BJ (cell line): ENCODE measurements around the gene MSH5. TPM values are rescaled to one million over a fixed set of nuclear protein-coding genes. Genes with fewer than 3 reads are reported as not detected.
"Not testable (repeated sequence)": the region's sequence is repeated elsewhere in the genome, so short reads cannot be mapped to it uniquely, and the experiment has no call there.

Source experiments
- CTCF ChIA-PET: fragments of 350-600 bp; formaldehyde crosslinking; extraction: SDS; loops from one replicate; lab custom pipeline; 2021; ENCODE audit warnings: antibody characterized with exemption, inconsistent platforms; lab: Yijun Ruan, JAX
- POLR2A ChIA-PET: fragments of 300-600 bp; sonication (Branson Sonifier 250); formaldehyde crosslinking; extraction: SDS; loops from one replicate; lab custom pipeline; 2021; ENCODE audit warnings: antibody characterized with exemption; lab: Charles Lee
- DNase-seq: peaks from one replicate; pipeline ENCODE4 v3.0.0-alpha.2; 2011; ENCODE audit warnings: low read depth
- H3K27me3 ChIP-seq: 2 replicates; pipeline ENCODE4 v1.6.0; 2011; ENCODE audit warnings: low read length; ENCODE audit not compliant: control insufficient read depth, insufficient read depth
- H3K36me3 ChIP-seq: 2 replicates; pipeline ENCODE4 v1.5.1; 2011; ENCODE audit warnings: low read length; ENCODE audit not compliant: control insufficient read depth, insufficient read depth
- H3K4me3 ChIP-seq: 2 replicates; pipeline ENCODE4 v1.5.1; 2011; ENCODE audit warnings: low read depth, mild to moderate bottlenecking, control low read depth, low read length
- CTCF ChIP-seq: IDR thresholded peaks from 2 replicates; pipeline ENCODE4 v1.5.1; 2011; ENCODE audit warnings: low read depth, mild to moderate bottlenecking, control low read depth, inconsistent platforms, low read length, moderate library complexity; ENCODE audit not compliant: insufficient read depth
- polyA plus RNA-seq: library from polyadenylated mRNA; depleted of rRNA; stranded (reverse); fragments of >200 nt; gene quantifications from 2 replicates; pipeline ENCODE4 v1.2.3, GENCODE V29; 2011

The MSH5 gene
- polyA plus RNA-seq, 1 experiment, result 10.7 TPM

GRCh38 chr6:31799781-31800180 is 60.0 kb downstream of the MSH5 start:
- DNase-seq, result no peak
- TF ChIP-seq CTCF, result no peak
- POLR2A ChIA-PET, result no interaction called here
- H3K27me3 ChIP-seq, result no peaks in the 10 kb centered on the region
- CTCF ChIA-PET, result interaction anchor here (1.8 kb wide), 1 partner anchor 30 kb away, joined by 6 read pairs; no protein-coding TSS in a partner anchor
- H3K36me3 ChIP-seq, result no peaks in the 10 kb centered on the region
- no peak overlapping the region for H3K4me3 ChIP-seq

GRCh38 chr6:31801031-31801927 is 61.5 kb downstream of the MSH5 start:
- DNase-seq, H3K36me3 ChIP-seq, H3K4me3 ChIP-seq, POLR2A ChIA-PET, H3K27me3 ChIP-seq: not testable (repeated sequence)
- CTCF ChIA-PET, result interaction anchor here (1.2 kb wide), 1 partner anchor 26 kb away, joined by 4 read pairs; the partner anchor contains the start of gene HSPA1B

- peak overlapping the region; percentile 72 for H3K4me3 ChIP-seq
- DNase-seq, result no peak
- no peak for TF ChIP-seq CTCF
- H3K27me3 ChIP-seq, result no peaks in the 10 kb centered on the region
- H3K36me3 ChIP-seq, result no peaks in the 10 kb centered on the region
- ChIA-PET POLR2A (interaction anchor here (0.6 to 1.0 kb wide), 4 partner anchors 9 to 28 kb away, joined by 3 to 9 read pairs (median 4); partner anchors contain the start of genes HSPA1A, HSPA1B and HSPA1L), CTCF (interaction anchor here (1.4 to 2.8 kb wide), 3 partner anchors 10 to 15 kb away, joined by 3 to 12 read pairs (median 5); partner anchors contain the start of gene VARS1)
Measured at GRCh38 chr6:31805939-31806469, 66.2 kb downstream of the MSH5 start.

- peak; percentile 32 for TF ChIP-seq CTCF
- Histone ChIP-seq H3K4me3 (peak within 1 kb of the TSS; percentile 72), H3K36me3 (no peaks in the 10 kb centered on the region), H3K27me3 (no peaks in the 10 kb centered on the region)
- CTCF ChIA-PET, result interaction anchor here (0.6 to 2.8 kb wide), 7 partner anchors 11 to 125 kb away, joined by 3 to 12 read pairs (median 4); partner anchors contain the start of gene VARS1
- POLR2A ChIA-PET, result interaction anchor here (0.5 to 1.0 kb wide), 8 partner anchors 9 to 281 kb away, joined by 3 to 13 read pairs (median 4); partner anchors contain the start of genes C6orf47, HSPA1A, HSPA1B and HSPA1L
- peak; percentile 91 for DNase-seq
Measured at GRCh38 chr6:31806470-31807272, 66.9 kb downstream of the MSH5 start, which contains the start of gene LSM2. LSM2 (minus strand) TSS chr6:31806966; CDS start chr6:31806757, 209 bp downstream.

- H3K36me3 ChIP-seq, H3K27me3 ChIP-seq, H3K4me3 ChIP-seq, DNase-seq, POLR2A ChIA-PET: not testable (repeated sequence)
- CTCF ChIA-PET, result interaction anchor here (0.9 kb wide), 1 partner anchor 36 kb away, joined by 3 read pairs; no protein-coding TSS in a partner anchor
Measured at GRCh38 chr6:31808599-31808998, 68.8 kb downstream of the MSH5 start.
